K562 (cell line): ENCODE results near the gene BTLA. TPM values are rescaled to one million over a fixed set of nuclear protein-coding genes. Genes with fewer than 3 reads are reported as not detected.

Source experiments
- ATAC-seq: fragments of 200-7000 bp; cut with Tn5 transposase; 3 replicates; pipeline ENCODE4 v1.9.1; 2020; ENCODE audit warnings: moderate library complexity
- BruUV-seq: library from RNA; stranded (reverse); fragments of 400-500 nt; replicated peaks from 2 replicates; lab custom pipeline; 2021; lab: Mats Ljungman, UMichigan
- CTCF ChIA-PET: fragments of 300-600 bp; formaldehyde crosslinking; extraction: SDS; loops from one replicate; lab custom pipeline; 2021; ENCODE audit warnings: low intra/inter-chr PET ratio; lab: Yijun Ruan, JAX
- POLR2A ChIA-PET: fragments of 300-600, 350-650 bp; sonication (Branson Sonifier 250); formaldehyde crosslinking; extraction: SDS; loops from one replicate; lab custom pipeline; 2021; ENCODE audit warnings: antibody characterized with exemption, inconsistent platforms; lab: Yijun Ruan, JAX
- DNase-seq, 4 experiments: peaks; one replicate each; pipeline versions ENCODE4 v3.0.0 to v3.0.0-alpha.2; 2011 to 2018; ENCODE audit warnings: low spot score in 3 of 4, mixed read lengths in 3 of 4; ENCODE audit errors: extremely low read depth in 1 of 4
- FAIRE-seq: peaks from 2 replicates; lab custom pipeline; 2011; peaks lifted over from hg19 to GRCh38; lab: Jason Lieb, UNC
- H2AFZ ChIP-seq: 2 replicates; pipeline ENCODE4 v1.6.0; 2011; ENCODE audit warnings: low read depth, low read length, control low read depth, inconsistent platforms
- H3K27ac ChIP-seq: fragments of 200-600 bp; 3 replicates; pipeline ENCODE4 v1.8.0; 2011; ENCODE audit warnings: low read depth, mild to moderate bottlenecking, control low read depth, inconsistent platforms, low read length, moderate library complexity, mixed read lengths; ENCODE audit errors: extremely low read depth
- H3K27me3 ChIP-seq, 2 experiments: fragments of 300-600 bp in 1 of 2; 2 replicates in 1 of 2; 3 replicates in 1 of 2; pipeline versions ENCODE4 v1.6.0 to v1.8.0; 2011; ENCODE audit warnings: inconsistent platforms in 2 of 2, low read length in 2 of 2, mild to moderate bottlenecking in 1 of 2, mixed read lengths in 1 of 2, moderate library complexity in 1 of 2; ENCODE audit not compliant: control insufficient read depth in 2 of 2, insufficient read depth in 2 of 2
- H3K36me3 ChIP-seq: fragments of 300-600 bp; 3 replicates; pipeline ENCODE4 v1.8.0; 2011; ENCODE audit warnings: mild to moderate bottlenecking, low read length, inconsistent platforms; ENCODE audit not compliant: control insufficient read depth, insufficient read depth
- H3K4me1 ChIP-seq, 2 experiments: fragments of 200-600 bp in 1 of 2; replicated peaks in 1 of 2; 2 replicates in 1 of 2; 3 replicates in 1 of 2; pipeline versions ENCODE4 v1.5.1 to v1.8.0; 2011; ENCODE audit warnings: inconsistent platforms in 2 of 2, low read length in 2 of 2, mild to moderate bottlenecking in 1 of 2, mixed read lengths in 1 of 2, moderate library complexity in 1 of 2; ENCODE audit not compliant: control insufficient read depth in 2 of 2, insufficient read depth in 2 of 2
- H3K4me2 ChIP-seq: 2 replicates; pipeline ENCODE4 v1.6.1; 2011; ENCODE audit warnings: low read length, control low read depth, inconsistent platforms, mixed read lengths; ENCODE audit not compliant: insufficient read depth
- H3K4me3 ChIP-seq: fragments of 200-600 bp; sonication (generic), shearing (Covaris generic); 2 replicates; pipeline ENCODE4 v1.5.1; 2016; ENCODE audit warnings: control low read depth, inconsistent platforms
- H3K79me2 ChIP-seq: fragments of 200-600 bp; 3 replicates; pipeline ENCODE4 v1.8.0; 2011; ENCODE audit warnings: low read length, inconsistent platforms; ENCODE audit not compliant: control insufficient read depth, insufficient read depth
- H3K9ac ChIP-seq, 2 experiments: 2 replicates each; pipeline versions ENCODE4 v1.6.0 to v1.6.1; 2011; ENCODE audit warnings: low read depth in 2 of 2, low read length in 2 of 2, control low read depth in 1 of 2, inconsistent platforms in 1 of 2, mild to moderate bottlenecking in 1 of 2, mixed read lengths in 1 of 2; ENCODE audit not compliant: insufficient read depth in 1 of 2
- H3K9me1 ChIP-seq: one replicate; pipeline ENCODE4 v1.6.0; 2011; ENCODE audit warnings: inconsistent platforms, mild to moderate bottlenecking, low read length, moderate library complexity; ENCODE audit not compliant: control insufficient read depth, insufficient read depth
- H3K9me3 ChIP-seq: replicated peaks from 2 replicates; pipeline ENCODE4 v1.5.1; 2011; ENCODE audit warnings: low read depth, low read length, inconsistent platforms; ENCODE audit not compliant: control insufficient read depth, insufficient read depth
- H4K20me1 ChIP-seq: replicated peaks from 2 replicates; pipeline ENCODE4 v1.6.1; 2011; ENCODE audit warnings: low read length, inconsistent platforms, mixed read lengths; ENCODE audit not compliant: control insufficient read depth, insufficient read depth
- CC2D1A ChIP-seq: fragments of 450-650 bp; IDR thresholded peaks from 2 replicates; pipeline ENCODE4 v1.6.1; 2017; ENCODE audit warnings: mild to moderate bottlenecking
- CEBPG ChIP-seq, 3 experiments: fragments of 200-800 bp in 1 of 3; sonication (Bioruptor generic) in 1 of 3; sonication (generic) in 1 of 3; formaldehyde crosslinking in 1 of 3; IDR thresholded peaks in 2 of 3; conservative IDR thresholded peaks in 1 of 3; 2 replicates each; pipeline versions ENCODE4 v1.6.1 to v1.8.0; 2016 to 2022; ENCODE audit warnings: missing compliant biosample characterization in 2 of 3, missing genetic modification characterization in 2 of 3, mild to moderate bottlenecking in 1 of 3, missing genetic modification reagents in 1 of 3
- ETV5 ChIP-seq: sonication (generic); formaldehyde crosslinking; IDR thresholded peaks from 2 replicates; pipeline ENCODE4 v1.4.0; 2020; ENCODE audit warnings: low read depth, mild to moderate bottlenecking, missing genetic modification reagents
- POLR2AphosphoS2 ChIP-seq: IDR thresholded peaks from 2 replicates; pipeline ENCODE4 v1.6.1; 2012; ENCODE audit warnings: low read length, improper control_type of control experiment
- ZKSCAN1 ChIP-seq: fragments of 150-350 bp; IDR thresholded peaks from 2 replicates; pipeline ENCODE4 v1.6.1; 2016; ENCODE audit warnings: low read depth, low read length
- in situ Hi-C: fragments of 300-500 bp; cut with MboI; formaldehyde crosslinking; loops from 4 replicates; pipeline ENCODE4 v1.15.0; 2018; ENCODE audit warnings: inconsistent platforms, mixed read lengths
- intact Hi-C: fragments of 100-400 bp; cut with micrococcal nuclease; formaldehyde crosslinking; loops from 2 replicates; pipeline ENCODE4 v1.14.2; 2022
- polyA plus RNA-seq, 8 experiments: library from polyadenylated mRNA; depleted of rRNA in 4 of 8; stranded (reverse) in 5 of 8; unstranded in 3 of 8; fragments of >200 nt; fragmentation: Nextera tagmentation in 2 of 8; fragmentation: Illumina TruSeq in 1 of 8; extraction: Ambion mirVana in 2 of 8; extraction: Trizol in 1 of 8; gene quantifications; 2 replicates each; pipeline versions ENCODE4 v1.2.1 to v1.2.3, GENCODE V29; 2011 to 2014; ENCODE audit warnings: inconsistent platforms in 1 of 8, missing spikeins in 1 of 8
- total RNA-seq, 7 experiments: library from RNA; depleted of rRNA in 6 of 7; stranded (reverse); fragments of >200 nt in 6 of 7; fragmentation: Illumina TruSeq in 2 of 7; extraction: Trizol in 2 of 7; gene quantifications; 2 replicates each; pipeline versions ENCODE4 v1.2.1 to v1.2.3, GENCODE V29; 2011 to 2021; ENCODE audit warnings: low replicate concordance in 1 of 7
- TF ChIP-seq, protein P1 (sequence below): fragments of 200-800 bp; sonication (Bioruptor generic); IDR thresholded peaks from 2 replicates; pipeline ENCODE4 v1.6.1; 2016; ENCODE audit warnings: missing genetic modification characterization, missing compliant biosample characterization
- TF ChIP-seq, protein P2 (sequence below): sonication (generic); formaldehyde crosslinking; IDR thresholded peaks from 2 replicates; pipeline ENCODE4 v1.8.0; 2022; ENCODE audit warnings: missing genetic modification reagents, mild to moderate bottlenecking, moderate library complexity, borderline replicate concordance
- TF ChIP-seq, protein P3 (sequence below): fragments of 250-450 bp; sonication (Bioruptor Pico); IDR thresholded peaks from 2 replicates; pipeline ENCODE4 v1.5.0; 2021; ENCODE audit warnings: mild to moderate bottlenecking, borderline replicate concordance
- TF ChIP-seq, protein P4 (sequence below): fragments of 450-650 bp; IDR thresholded peaks from 2 replicates; pipeline ENCODE4 v1.6.1; 2018; ENCODE audit warnings: mild to moderate bottlenecking, low read depth; ENCODE audit not compliant: partially characterized antibody
- TF ChIP-seq, protein P5 (sequence below): fragments of 250-450 bp; sonication (Bioruptor Pico); IDR thresholded peaks from 2 replicates; pipeline ENCODE4 v1.5.1; 2021; ENCODE audit warnings: mild to moderate bottlenecking

BTLA gene
- total and polyA plus RNA-seq, 9 of the 15 experiments (the other 6 are each of a cell fraction or from before 2014, with no cell fraction given): 0.22 TPM; not detected in 8

DNA sequence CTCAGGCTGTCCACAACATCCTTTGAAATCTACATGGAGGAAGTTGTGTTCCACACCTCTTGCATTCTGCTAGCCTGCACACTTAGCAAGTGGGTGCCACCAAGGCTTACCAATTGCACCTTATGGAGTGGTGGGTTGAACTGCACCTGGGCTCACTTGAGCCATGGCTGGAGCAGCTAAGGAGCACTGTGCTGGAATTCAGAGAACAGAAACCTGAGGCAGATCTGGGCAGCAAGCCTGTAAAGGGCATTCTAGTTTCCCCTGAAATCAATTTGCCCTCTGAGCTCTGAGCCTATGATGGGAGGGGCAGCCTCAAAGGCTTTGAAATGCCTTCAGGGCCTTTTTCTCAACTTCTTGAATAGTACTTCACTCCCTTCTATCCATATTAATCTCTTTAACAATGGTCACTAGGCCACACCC is 18.0 kb downstream of the BTLA start:
- no peaks in the 10 kb centered on the region for H3K27me3 ChIP-seq
- H3K79me2 ChIP-seq: no peaks in the 10 kb centered on the region
- ChIA-PET POLR2A (no interaction called here), CTCF (no interaction called here)
- no TSS peak for BruUV-seq
- H4K20me1 ChIP-seq: no peaks in the 10 kb centered on the region
- H3K9me1 ChIP-seq: no peaks in the 10 kb centered on the region
- H3K9ac ChIP-seq: no peak overlapping the region
- H3K4me2 ChIP-seq: no peak overlapping the region
- no peak overlapping the region for H3K27ac ChIP-seq
- no peak overlapping the region for H3K4me3 ChIP-seq
- DNase-seq (no peak), ATAC-seq (no peak), FAIRE-seq (no peak)
- H3K4me1 ChIP-seq: no peaks in the 10 kb centered on the region
- H2AFZ ChIP-seq: no peak overlapping the region
- intact Hi-C loops: no loop called here
- in situ Hi-C loops: no loop called here
- no peaks in the 10 kb centered on the region for H3K36me3 ChIP-seq
- no peaks in the 10 kb centered on the region for H3K9me3 ChIP-seq
- TF ChIP-seq, protein P1, sequence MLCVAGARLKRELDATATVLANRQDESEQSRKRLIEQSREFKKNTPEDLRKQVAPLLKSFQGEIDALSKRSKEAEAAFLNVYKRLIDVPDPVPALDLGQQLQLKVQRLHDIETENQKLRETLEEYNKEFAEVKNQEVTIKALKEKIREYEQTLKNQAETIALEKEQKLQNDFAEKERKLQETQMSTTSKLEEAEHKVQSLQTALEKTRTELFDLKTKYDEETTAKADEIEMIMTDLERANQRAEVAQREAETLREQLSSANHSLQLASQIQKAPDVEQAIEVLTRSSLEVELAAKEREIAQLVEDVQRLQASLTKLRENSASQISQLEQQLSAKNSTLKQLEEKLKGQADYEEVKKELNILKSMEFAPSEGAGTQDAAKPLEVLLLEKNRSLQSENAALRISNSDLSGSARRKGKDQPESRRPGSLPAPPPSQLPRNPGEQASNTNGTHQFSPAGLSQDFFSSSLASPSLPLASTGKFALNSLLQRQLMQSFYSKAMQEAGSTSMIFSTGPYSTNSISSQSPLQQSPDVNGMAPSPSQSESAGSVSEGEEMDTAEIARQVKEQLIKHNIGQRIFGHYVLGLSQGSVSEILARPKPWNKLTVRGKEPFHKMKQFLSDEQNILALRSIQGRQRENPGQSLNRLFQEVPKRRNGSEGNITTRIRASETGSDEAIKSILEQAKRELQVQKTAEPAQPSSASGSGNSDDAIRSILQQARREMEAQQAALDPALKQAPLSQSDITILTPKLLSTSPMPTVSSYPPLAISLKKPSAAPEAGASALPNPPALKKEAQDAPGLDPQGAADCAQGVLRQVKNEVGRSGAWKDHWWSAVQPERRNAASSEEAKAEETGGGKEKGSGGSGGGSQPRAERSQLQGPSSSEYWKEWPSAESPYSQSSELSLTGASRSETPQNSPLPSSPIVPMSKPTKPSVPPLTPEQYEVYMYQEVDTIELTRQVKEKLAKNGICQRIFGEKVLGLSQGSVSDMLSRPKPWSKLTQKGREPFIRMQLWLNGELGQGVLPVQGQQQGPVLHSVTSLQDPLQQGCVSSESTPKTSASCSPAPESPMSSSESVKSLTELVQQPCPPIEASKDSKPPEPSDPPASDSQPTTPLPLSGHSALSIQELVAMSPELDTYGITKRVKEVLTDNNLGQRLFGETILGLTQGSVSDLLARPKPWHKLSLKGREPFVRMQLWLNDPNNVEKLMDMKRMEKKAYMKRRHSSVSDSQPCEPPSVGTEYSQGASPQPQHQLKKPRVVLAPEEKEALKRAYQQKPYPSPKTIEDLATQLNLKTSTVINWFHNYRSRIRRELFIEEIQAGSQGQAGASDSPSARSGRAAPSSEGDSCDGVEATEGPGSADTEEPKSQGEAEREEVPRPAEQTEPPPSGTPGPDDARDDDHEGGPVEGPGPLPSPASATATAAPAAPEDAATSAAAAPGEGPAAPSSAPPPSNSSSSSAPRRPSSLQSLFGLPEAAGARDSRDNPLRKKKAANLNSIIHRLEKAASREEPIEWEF: no peak
- TF ChIP-seq POLR2AphosphoS2 (no peak), CEBPG (CRISPR knock-in tag; IDR thresholded peaks at IDR 0.05) (no peak), CEBPG (tag; conservative IDR thresholded peaks at IDR 0.05 in 1 of 2, IDR thresholded peaks at IDR 0.05 in 1 of 2) (no peak), ETV5 (no peak), CC2D1A (no peak), ZKSCAN1 (no peak)
- TF ChIP-seq, protein P2, sequence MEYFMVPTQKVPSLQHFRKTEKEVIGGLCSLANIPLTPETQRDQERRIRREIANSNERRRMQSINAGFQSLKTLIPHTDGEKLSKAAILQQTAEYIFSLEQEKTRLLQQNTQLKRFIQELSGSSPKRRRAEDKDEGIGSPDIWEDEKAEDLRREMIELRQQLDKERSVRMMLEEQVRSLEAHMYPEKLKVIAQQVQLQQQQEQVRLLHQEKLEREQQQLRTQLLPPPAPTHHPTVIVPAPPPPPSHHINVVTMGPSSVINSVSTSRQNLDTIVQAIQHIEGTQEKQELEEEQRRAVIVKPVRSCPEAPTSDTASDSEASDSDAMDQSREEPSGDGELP (CRISPR knock-in tag): no peak
- TF ChIP-seq, protein P3, sequence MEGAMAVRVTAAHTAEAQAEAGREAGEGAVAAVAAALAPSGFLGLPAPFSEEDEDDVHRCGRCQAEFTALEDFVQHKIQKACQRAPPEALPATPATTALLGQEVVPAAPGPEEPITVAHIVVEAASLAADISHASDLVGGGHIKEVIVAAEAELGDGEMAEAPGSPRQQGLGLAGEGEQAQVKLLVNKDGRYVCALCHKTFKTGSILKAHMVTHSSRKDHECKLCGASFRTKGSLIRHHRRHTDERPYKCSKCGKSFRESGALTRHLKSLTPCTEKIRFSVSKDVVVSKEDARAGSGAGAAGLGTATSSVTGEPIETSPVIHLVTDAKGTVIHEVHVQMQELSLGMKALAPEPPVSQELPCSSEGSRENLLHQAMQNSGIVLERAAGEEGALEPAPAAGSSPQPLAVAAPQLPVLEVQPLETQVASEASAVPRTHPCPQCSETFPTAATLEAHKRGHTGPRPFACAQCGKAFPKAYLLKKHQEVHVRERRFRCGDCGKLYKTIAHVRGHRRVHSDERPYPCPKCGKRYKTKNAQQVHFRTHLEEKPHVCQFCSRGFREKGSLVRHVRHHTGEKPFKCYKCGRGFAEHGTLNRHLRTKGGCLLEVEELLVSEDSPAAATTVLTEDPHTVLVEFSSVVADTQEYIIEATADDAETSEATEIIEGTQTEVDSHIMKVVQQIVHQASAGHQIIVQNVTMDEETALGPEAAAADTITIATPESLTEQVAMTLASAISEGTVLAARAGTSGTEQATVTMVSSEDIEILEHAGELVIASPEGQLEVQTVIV (CRISPR knock-in tag): no peak
- TF ChIP-seq, protein P4, sequence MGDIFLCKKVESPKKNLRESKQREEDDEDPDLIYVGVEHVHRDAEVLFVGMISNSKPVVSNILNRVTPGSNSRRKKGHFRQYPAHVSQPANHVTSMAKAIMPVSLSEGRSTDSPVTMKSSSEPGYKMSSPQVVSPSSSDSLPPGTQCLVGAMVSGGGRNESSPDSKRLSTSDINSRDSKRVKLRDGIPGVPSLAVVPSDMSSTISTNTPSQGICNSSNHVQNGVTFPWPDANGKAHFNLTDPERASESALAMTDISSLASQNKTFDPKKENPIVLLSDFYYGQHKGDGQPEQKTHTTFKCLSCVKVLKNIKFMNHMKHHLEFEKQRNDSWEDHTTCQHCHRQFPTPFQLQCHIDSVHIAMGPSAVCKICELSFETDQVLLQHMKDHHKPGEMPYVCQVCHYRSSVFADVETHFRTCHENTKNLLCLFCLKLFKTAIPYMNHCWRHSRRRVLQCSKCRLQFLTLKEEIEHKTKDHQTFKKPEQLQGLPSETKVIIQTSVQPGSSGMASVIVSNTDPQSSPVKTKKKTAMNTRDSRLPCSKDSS: no peak
- TF ChIP-seq, protein P5, sequence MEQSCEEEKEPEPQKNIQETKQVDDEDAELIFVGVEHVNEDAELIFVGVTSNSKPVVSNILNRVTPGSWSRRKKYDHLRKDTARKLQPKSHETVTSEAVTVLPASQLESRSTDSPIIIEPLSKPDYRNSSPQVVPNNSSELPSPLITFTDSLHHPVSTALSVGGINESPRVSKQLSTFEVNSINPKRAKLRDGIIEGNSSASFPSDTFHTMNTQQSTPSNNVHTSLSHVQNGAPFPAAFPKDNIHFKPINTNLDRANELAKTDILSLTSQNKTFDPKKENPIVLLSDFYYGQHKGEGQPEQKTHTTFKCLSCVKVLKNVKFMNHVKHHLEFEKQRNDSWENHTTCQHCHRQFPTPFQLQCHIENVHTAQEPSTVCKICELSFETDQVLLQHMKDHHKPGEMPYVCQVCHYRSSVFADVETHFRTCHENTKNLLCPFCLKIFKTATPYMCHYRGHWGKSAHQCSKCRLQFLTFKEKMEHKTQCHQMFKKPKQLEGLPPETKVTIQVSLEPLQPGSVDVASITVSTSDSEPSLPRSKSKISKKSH: no peak
